Activated CD8-positive, alpha-beta memory T cell treated with anti-CD3 and anti-CD28 coated beads, Interleukin-2, amount 50 U/mL, for 1 hour (primary cell): ENCODE measurements around the gene BCAS3.

Experiments
- DNase-seq: peaks from one replicate; pipeline ENCODE4 v3.0.0-alpha.2; 2020; ENCODE audit errors: extremely low read depth

The BCAS3 gene

DNA sequence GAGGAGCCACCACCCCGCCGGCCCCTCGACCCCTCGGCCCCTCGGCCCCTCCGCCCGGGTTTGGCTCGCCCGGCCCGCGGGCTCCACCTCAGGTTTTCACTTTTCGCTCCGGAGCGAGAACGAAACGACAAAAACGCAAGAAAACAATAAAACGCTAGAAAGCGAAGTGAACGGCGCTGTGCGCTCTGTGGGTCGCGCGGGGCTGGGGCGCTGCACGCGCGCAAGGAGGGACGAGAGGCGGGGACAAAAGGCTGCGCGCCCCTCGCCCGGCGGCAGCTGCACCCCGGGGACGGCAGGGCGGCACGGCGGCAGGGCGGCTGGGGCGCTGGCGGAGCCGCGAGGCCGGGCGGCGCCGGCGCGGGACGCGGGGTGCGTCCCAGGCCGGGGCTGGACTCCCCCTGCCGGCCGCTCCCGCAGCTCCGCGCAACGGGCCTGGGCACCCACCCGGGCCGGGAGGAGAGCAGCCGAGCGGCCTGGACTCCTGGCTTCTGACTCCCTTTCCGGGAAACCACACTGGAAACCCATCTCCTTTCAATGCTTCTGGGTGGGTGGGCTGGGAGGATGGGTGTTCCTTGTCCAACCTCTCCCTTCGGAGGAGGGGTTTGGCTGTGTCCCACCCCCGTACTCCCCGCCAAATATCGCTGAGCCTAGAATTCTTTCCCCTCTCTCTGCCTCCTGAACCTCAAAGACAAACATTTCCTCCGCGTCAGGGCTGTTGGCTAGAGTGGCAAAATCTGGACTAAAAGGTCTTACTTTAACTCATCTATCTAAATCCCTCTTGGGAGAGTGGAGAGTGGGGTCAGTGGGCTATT is 731.9 kb downstream of the BCAS3 start:
- no peak for DNase-seq

DNA sequence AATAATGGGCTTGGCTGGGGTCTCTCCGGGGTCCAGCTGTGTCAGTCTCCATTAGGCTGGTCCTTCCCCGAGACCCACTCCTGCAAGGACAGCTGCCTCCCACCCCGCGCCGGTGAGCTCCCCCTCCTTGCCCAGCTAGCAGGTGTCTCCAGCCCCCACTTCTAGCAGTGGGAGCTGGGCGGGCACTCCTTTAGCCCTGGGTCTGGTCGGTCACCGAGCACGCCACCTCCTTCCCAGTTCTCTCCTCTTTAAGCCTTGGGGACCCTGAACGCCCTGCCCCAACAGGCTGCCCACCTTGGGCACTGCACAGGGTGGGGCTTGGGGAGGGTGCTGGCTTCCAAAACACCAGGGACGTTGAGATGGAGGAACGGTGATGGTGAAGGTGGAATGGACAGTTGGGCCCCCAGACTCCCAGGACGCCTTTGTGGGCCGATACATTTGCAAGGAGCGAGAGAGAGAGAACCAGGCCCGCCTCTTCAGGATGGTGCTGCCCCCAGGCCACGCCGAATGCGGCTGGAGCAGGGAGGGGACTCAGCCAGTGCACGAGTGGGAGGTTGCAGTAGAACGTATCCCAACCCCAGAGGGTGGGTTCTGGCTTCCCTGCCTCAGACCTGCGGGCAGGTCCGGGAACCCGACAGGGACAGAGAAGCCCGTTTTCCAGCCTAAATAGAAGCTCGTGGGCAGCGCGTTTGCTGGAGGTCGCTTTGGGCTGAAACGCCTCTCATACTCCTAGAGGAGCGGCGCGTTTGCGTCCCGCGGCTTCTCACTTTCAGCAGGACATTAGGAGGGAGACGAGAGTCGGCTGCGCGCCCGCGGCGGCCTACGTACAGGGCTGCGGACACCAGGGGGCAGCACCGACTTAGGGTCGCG is 732.7 kb downstream of the BCAS3 start:
- DNase-seq = peak; percentile 32

DNA sequence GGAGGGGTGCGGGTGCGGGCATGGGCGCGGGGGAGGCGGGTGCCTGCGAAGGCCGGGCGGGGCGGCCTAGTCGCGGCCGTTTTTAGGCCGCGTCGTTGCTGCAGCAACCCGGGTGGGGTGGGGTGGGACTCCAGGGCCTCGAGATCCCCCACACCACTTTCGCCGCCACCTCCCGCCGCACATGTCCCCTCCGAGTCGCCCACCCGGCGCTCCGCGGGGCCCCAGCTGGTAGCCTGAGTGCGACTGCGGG is 733.3 kb downstream of the BCAS3 start:
- DNase-seq = no peak

DNA sequence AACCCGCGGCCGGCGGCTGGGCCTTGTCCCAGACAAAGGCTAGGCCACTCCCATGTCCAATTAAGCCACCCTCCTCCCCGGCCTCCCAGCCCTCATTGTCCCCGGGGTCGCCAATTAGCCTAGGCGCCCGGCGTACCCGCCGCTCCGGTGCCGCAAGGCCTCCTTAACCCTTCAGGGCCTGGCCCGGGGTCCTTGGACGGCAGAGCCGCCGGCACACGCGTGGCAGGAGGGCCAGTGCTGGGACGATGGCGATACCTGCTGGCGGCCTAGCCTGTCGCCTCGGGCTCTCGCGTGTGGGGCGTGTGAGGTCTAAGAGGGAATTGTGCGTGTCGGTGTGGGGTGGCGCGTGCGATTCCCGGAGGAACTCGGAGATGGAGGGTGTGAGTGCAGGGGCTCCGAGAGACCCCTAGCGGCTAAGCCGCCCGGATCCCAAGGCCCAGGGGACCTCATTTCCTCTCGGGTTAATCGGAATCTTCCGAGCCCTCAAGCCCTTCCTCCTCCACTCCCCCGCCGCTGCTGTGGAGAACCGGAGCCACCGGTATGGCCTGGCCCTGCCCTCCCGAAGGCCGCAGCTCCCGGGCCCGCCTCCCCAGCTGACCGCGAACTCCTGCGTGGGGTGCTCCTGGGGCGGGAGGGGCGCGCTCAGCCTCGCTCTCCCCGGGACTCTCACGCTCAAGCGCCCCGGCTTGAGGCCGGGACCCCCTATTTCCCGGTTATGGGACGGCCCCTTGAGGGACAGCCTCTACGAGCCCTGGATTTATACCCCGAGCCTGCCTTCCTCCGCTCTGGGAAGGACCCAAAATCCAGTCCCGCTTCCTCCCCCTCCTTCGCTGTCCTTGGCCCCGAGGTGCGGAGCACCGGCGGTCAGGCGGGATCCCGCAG is 733.9 kb downstream of the BCAS3 start:
- DNase-seq = no peak

DNA sequence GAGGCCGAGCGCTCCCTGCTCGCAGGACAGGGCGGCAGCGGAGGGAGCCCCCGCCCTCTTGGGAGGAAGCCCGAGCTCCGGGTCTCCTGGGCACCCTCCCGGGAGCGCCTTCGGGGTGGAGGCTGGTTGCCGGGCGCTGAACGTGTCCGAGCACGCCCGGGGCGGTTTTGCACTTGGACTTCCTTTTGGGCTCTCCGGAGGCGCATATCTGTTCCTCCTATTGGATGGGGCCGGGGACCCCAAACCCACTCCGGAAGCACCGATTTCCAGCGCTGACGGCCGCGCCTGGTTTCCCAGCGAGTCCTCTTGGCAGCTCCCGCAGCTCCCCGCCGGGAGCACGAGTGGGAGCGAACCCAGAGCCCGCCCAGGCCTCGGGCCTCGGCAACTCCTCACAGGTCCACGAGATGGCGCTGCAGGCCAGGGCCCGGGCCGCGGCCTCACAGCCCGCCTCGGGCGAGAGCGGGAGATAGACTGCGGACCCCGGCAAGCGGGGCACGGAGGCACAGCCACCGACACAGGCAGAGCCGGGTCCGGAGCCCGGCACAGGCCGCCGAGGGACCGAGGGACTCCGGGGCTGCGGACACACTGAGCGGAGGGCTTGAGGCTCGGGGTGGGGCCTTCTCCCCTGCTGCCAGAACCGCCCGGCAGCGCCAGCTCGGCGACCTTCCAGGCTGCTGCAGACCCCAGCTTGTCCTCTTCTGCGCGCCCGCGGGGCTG is 734.6 kb downstream of the BCAS3 start:
- no peak for DNase-seq

DNA sequence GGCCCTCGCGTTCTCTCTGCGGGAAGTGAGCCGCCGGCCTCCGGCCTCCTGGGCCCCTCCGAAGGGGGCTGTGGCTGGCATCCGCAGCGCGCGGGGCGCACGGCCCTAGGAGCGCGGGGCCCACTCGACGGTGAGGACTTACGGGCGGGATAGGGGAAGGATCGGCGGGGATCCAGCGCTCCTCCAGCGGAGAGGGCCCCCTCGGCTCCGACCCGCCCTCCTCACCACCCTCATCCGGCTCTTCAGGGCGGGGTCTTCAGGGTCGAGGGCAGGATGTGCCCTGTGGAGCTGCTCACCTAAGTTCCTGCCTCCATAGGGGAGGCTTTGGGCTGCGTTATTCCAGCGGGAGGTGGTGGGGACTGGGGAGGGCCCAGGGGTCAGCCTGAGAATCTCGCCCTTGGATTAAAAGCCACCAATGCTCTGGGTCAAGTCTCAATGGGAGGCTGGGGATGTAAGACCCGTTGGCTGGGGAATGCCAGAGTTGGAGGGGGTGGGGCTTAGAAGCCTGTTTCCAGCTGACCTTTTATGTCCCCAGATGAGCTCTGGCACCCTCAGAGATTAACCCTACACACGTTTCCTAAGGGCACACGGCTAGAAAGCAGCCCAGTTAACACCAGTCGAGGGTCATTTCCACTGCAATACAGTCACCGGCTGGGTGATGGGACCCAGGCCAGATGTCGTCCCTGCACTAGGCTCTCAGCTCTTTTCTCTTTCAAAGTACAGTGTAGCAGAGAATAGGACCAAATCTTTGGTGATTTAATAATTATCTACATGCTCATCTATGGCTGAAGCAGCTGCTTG is 735.4 kb downstream of the BCAS3 start:
- DNase-seq = no peak

DNA sequence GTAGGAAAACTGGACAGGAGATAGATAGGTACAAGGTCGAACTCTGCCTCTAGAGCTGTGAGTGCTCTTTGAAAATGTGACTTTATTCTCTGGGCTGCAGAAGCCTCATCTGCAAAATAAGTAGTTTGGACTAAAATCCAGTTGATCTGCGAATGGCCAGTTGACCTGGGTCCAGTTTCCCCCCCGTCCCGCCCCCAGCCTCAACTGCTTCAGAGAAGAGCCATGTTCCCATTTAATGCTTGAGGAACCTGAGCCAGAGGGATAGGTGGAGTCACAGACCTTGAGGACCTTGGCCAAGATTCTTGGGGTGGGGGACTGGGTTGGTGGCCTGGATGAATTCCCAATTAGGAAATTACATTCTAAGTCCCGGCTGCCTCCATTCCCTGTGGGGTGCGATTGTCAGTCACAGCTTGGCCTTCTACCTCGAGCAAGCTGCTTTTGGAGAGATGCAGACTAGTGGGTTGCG is 736.0 kb downstream of the BCAS3 start:
- no peak for DNase-seq

DNA sequence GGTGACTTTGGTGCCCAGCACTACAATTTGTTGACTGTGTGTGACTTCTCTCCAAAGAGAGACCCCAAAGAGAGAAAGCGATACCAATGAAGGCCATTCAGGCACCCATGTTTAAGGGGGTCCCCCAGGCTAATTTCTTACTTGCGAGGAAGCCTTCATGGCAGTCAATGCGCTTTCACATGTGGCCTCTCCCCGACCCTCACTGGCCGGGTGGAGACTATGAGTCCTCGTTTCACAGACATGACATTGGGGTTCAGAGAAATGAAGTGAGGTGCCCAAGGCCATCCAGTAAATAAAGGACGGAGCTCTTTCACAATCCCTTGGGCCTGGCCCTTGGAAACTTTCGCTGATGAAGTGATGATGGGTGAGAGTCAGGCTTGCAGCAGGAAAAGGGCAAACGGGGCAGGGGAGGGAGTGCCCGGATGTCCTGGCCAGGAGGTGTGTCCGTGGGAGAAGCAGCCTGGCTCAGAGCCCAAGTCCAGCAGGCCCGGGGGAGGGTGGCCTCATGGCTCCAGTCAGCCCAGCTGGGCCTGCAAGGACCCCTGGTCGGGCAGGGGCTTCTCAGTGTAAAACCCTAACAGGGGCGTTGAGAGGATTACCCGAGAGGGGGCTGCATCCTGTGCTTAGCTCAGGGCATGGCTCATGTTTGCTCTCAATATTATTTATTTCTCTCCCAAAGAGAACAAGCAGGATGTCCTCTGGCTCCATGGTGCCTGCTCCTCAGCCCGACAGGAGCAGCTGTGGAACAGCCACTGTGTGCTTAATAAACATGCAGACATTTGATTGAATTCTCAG is 736.7 kb downstream of the BCAS3 start:
- no peak for DNase-seq

DNA sequence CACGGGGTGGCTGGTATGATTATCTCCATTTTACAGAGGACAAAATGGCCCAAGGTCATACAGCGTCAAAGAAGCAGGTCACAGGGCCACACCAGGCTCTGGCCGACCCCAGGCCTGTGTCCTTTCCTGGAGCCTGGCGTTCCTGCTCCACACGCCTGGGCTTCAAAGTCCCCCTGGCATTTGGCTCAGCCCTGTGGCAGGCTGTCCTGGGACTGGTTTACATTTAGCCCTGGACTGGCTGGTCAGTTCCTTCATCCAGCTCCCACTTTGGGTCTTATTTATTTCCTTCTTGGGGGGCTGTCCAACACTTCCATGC is 737.2 kb downstream of the BCAS3 start:
- no peak for DNase-seq

DNA sequence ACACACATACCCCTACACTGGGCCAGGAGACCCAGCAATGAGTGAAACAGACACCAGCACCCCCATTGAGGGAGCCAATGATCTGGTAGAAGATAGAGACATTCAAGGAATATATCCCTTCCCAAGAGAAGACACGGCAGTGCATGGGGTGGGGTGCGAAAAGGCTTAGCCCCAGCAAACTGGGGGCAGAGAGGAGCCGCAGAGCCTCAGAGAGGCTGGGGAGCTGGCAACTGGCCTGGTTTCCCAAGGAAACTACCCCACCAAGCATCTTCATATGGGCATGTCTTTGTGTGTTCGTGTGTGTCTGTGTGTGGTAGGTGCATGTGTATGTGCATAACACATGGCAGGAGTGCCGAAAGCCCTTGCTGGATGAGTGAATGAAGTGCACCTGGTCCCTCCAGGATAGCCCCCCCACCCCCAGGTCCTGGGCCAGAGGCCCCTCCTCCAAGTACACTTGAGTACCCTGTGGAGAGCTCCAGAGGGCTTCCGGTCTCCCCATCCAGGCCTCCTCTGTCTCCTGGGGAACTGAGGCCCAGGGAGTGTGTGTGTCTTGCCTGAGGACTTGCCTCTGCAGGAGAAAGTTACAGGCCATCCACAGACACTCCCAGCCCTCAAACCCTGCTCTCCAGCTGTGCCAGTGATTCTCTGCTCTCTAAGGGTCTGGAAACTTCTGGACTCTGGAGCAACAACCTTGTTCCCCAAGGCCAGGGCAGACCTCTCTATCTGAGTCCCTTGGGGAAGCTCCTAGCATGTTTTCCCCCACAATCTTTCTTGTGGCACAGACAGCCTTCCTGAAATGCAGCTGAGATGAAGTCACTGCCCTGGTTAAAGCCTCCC is 737.9 kb downstream of the BCAS3 start:
- DNase-seq = no peak

DNA sequence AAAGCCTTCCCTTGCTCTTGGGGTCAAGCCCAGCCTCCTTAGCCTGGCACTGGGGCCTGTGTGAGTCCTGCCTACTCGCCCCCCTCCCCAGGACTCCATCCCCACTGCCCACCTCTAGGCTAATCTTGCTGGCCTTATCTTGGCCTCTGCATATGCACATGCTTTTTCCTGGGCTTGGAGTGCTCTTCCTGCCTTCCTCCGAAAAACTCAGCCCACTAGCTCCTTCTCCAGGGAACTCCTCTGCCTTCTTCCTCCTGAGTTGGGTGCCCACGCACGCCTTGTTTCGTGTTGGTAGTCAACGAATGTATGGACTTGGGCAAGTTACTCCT is 738.5 kb downstream of the BCAS3 start:
- no peak for DNase-seq

DNA sequence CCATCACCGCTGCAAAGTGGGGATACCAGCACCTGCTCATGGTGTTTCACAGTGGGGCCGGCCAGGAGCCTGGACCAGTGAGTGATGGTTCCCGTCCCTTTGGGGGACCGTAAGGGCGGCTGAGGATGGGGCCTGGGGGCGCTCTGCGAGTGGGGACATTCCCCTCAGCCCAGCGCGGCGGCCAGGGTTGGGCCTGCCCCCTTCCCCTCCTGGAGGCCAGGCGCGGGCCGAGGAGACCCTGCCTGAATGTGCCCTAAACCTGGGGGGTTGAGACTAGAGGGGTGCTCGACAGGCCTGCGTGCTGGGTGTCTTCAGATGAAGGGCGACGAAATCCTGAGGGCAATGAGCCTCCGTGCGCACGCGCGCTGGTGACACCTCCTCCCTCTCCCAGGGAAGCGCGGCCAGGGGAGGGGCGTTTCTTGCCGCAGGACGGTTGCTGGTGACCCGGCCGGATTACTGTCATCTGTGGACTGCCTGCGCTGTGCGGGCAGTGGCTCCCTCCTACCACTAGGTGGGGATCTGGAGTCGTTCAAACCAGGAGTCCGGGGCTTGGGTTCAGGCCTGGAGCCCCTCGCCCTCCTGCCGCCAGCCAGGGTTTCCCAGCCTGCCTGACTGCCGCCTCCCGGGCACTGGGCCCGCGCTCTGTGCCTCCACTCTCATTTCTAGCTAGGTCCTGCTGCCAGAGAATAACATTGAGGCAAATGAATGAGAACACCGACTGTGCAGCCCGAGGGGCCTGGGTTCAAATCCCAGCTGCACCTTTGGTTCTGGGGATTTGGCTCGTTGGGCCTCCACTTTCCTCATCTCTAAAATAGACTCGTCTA is 739.1 kb downstream of the BCAS3 start:
- no peak for DNase-seq

DNA sequence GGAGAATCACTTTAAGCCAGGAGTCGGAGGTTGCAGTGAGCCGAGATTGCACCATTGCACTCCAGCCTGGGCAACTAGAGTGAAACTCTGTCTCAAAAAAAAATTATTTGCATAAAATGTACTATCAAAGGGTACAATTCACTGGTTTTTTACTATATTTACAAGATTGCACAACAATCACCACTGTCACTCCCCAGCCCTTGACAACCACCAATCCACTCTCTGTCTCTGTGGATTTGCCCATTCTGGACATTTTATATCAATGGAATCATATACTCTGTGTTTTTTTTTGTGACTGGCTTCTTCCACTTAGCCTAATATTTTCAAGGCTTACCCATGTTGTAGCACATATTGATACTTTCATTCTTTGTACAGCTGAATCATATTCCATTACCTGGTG is 740.8 kb downstream of the BCAS3 start:
- DNase-seq = no peak

DNA sequence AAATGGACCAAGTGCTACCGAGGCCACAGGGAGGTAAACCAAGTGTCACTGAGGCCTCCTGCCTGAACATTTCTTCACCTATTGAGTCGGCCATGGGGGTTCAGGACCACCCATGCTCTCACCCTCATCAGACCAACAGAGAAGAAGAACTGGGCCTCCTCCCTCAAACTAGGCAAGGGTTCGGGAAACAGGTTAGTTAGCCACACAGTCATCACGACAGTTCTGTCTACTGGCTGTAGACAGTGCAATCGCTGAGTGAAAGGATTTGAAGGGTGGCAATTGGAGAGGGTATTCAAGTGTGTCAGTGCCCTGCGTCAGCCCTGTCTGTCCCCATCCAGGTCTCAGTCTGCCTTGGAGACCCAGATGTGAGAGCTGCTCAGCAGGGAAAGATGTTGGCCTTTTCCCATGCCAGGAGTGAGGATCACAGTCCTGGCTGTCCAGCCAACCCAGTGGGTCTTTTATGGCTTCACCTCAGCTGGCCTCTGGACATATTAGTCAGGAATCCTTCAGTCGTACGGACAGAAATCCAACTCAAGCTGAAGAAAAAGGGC is 741.9 kb downstream of the BCAS3 start:
- no peak for DNase-seq

DNA sequence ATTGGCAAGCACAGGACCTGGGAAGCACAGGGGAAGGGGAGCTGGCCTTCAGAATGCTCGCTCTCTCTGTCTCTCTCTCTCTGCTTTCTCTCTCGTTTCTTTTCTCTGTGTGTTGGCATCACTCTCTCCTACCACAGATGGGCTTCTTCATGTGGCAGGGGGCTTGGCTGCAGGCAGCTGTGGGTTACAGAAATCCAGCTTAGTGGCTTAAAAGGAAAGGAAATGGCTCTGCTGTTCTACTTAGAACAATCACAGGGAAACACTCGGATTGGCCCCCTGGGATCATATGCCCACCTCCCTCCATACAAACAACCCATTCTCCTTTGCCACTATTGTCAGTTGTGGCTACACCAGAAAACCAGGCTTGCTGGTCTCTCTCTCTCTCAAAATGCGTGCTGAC is 742.4 kb downstream of the BCAS3 start:
- DNase-seq = no peak

DNA sequence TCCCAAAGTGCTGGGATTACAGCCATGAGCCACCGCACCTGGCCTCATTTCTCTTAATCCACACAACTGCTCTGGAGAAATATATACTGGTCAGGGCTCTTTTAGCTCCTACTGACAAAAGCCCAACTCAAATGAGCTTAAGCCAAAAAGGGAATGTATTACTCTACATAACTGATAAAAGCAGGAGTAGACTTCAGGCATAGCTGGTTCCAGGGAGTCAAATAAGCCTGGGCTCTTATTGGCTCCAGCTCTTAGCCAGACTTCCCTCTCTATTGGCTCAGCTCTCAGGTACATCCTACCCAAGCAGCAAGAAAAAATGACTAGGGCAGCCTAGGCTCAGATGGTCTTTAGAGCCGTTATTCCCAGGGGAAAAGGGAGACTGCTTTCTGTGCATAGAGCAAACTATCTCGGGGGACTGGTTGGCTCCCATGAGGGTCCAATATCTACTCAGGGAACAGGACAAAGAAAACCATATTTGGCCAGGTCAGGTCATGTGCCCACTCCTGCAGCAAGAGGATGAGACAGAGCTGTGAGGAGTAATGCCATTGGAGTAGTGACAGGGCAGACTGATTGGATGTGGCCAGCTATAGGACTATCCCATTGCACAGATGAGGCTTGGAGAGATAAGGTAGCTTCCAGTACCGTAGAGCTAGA is 743.2 kb downstream of the BCAS3 start:
- no peak for DNase-seq

DNA sequence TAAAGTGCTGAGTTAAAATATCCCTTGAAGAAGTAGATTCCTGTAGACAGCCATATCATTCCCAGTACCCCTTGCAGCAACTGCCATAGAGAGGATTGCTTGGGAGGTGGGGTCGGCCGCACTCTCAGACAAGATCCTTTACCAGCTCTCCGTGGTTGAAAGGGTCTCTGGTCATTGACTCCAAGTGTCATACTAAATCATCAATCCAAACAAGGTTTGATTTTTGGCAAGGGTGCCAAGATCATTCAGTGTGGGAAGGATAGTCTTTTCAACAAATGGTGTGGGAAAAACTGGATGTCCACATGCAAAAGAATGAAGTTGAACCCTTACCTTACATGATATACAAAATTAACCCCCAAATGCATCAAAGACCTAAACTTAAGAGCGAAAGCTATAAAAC is 743.8 kb downstream of the BCAS3 start:
- no peak for DNase-seq
